HG02884 (cell line): ENCODE data around the gene KLB.
A peak's percentile ranks its signal among the peaks of the same experiment; 100 is the strongest.
"Not testable (repeated sequence)": the region's sequence is repeated elsewhere in the genome, so short reads cannot be mapped to it uniquely, and the experiment has no call there.

ENCODE experiments used
- ATAC-seq: cut with Tn5 transposase; IDR thresholded peaks from one replicate; pipeline ENCODE4 v1.9.1; 2021; ENCODE audit warnings: mild to moderate bottlenecking, moderate library complexity; ENCODE audit not compliant: unreplicated experiment

Gene KLB

DNA sequence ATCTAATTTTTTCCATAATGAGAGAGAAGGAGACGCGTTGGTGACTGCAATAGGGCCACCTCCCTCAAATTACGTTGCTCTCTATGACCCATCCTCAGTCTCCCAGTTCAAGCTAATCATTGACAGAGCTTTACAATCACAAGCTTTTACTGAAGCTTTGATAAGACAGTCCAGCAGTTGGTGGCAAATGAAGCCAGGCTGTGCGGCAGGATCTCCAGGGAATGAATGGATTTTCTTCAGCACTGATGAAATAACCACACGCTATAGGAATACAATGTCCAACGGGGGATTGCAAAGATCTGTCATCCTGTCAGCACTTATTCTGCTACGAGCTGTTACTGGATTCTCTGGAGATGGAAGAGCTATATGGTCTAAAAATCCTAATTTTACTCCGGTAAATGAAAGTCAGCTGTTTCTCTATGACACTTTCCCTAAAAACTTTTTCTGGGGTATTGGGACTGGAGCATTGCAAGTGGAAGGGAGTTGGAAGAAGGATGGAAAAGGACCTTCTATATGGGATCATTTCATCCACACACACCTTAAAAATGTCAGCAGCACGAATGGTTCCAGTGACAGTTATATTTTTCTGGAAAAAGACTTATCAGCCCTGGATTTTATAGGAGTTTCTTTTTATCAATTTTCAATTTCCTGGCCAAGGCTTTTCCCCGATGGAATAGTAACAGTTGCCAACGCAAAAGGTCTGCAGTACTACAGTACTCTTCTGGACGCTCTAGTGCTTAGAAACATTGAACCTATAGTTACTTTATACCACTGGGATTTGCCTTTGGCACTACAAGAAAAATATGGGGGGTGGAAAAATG is at the start of gene KLB:
Gene KLB (plus strand): TSS at position 168 of the 821 bp plus-strand sequence. CDS start 20 bp downstream, at position 188.
- no peak for ATAC-seq

DNA sequence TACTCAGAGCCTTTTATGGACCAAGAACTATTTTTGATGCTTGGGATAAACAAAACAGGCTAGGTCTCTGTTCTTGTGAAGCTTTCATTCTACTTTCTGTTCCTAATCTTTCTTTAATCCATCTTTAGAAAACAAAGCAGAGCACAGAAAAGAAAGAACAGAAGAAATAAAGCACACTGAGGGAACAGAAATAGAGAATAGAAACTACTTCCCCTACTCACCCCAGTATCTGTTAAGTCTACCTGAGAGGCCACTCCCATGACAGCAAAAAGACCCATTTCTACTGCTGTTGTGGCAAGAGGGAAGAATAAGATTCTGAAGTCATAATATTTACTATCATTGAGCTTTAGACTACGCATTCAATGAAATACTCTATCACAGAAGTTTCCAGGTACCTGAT is 49.7 kb upstream of the KLB start:
- ATAC-seq: no peak

DNA sequence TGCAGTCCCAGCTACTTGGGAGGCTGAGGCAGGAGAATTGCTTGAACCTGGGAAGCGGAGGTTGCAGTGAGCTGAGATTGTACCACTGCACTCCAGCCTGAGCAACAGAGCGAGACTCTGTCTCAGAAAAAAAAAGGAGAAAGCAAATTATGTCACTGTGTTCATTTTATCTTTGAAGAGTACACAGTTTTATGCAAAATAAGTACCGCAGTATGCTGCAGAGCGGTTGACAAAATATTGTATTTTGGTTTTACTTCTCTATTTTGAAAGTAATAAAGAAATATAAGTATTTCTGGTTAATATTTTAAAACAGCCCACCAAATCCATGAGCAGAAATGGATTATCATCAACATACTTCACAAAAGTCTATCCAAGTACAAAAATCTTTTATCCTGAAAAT is 46.1 kb upstream of the KLB start:
- peak; percentile 41 for ATAC-seq

DNA sequence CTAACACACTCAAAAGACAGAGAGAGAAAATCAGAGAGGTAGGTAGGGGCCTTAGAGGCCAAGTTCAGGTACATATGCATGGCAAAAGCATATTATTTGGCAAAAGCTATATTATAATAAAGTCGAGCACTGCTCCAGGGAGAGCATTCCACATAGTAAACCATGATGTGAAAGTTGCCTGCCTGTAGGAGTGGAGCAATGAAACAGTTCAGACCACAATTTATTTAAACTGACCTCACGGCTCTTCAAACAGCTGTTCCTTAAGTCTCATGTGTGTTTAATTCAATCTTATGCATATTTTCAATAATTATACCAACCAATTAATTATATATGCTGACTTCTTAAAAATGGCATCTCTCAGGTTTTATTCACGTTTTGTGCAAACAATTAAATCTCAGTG is 43.9 kb upstream of the KLB start:
- no peak for ATAC-seq

DNA sequence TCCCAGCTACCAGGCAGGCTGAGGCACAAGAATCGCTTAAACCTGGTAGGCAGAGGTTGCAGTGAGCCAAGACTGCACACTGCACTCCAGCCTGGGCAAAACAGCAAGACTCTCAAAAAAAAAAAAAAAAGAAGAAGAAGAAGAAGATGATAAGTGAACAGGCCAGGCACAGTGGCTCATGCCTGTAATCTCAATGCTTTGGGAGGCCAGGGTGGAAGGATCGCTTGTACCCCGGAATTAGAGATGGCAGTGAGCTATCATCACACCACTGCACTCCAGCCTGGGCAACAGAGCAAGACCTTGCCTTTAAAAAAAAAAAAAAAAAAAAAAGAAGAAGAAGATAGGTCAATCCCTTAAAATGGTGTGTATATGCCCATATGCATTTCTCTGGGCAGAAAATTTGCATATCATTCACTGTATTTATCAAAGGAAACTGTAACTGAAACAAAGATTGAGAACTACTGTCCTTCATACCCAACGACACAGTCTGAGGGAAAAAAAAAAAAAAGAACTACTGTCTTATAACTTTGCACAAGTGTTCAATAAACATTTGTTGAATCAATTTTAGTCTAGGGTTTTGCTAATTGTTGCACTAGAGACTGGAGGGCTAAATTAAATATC is 42.8 kb upstream of the KLB start:
- no peak for ATAC-seq

DNA sequence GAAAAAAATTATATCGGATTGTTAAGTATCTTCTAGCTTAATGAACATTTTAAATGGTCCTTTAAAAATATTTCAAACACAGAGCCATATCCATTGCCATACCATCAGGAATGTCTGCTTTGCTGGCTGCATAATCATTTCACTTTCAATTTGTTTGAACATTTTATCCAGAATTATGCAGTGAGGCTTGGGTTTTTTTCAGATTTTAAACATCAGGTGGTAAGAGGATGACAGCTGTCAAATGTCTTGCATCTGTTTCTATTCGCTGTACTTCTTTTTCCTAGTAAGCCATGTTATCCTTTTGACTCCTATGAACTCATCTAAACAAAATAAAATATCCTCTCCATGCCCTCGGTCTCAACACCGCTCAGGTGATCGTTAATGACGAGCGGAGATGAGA is 41.4 kb upstream of the KLB start:
- no peak for ATAC-seq

DNA sequence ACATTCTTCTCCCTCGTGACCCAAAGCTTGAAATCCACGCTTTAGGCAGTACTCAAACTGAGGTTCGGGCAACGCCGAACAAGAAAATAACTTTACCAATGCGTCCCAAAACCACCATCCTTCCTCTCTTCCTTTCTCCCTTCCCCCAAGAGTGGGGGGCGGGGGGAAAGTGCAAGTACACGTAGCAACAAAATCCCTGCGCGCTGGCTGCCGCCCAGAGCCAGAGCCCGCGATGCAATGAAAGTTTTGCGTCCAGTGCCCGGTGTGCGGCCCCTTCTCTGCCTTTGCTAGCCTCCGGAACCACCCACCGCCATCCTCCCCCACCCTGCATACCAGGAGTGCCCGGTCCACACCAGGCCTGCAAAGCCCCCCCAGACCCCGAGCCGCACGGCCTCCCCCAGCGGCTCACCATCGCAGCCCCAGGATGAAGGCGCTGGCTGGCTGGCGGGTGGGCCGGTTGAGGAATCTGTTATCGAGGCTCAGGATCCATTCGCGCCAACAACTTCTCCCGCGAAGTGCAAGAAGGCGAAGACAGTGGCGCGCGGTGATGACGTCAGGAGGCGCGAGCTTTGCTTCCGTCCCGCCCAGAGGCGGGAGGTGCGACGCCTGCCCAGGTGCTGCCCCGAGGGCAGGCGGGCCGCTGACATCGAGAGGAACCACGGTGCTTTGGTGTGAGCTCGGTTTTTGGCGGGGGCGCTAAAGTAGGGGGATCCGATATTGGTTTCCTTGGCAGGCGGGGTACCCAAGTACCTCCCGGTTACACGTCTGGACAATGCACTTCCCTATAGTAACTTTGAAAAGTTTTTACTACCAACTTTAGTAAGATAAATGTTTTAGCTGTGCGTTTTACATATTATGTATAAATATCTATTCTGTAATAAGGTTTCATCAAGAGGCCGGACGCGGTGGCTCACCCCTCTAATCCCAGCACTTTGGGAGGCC is 40.6 kb upstream of the KLB start, which contains the start of gene RFC1:
Gene RFC1 (minus strand): TSS at position 533 of the 942 bp plus-strand sequence. CDS start 121 bp downstream, at position 412.
- ATAC-seq: peak; percentile 79

DNA sequence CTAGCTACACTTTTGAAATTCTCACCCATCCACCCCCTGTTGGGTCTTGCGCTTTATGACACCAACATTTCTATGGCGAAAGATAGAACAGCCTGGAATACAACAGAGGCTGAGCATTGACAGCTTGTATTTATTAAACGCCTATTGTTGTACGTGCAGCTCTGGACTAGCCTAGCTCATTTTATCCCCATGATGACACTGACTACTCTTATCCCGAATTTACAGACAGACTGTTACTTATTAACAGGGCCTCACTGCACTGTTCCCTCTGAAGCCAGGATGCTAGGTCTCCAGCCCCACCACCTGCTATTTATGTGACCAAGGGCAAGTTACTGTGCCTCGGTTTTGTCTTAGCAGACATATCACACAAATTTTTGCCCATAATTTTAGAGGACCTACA is 39.6 kb upstream of the KLB start:
- ATAC-seq: no peak

DNA sequence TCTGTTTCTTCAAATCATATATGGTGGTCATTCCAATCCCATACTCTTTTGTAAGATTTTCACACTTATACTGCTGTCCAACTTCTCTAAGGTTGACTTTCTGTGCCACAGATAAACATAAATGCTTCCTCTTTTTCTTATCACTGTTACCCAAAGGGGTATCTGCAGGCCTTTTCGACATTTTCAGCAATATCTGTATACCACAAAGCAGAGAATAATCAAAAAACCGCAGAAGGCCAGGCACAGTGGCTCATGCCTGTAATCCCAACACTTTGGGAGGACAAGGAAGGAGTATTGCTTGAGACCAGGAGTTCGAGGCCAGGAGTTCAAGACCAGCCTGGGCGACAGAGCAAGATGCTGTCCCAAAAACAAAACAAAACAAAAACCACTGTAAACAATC is 37.4 kb upstream of the KLB start:
- no peak for ATAC-seq

DNA sequence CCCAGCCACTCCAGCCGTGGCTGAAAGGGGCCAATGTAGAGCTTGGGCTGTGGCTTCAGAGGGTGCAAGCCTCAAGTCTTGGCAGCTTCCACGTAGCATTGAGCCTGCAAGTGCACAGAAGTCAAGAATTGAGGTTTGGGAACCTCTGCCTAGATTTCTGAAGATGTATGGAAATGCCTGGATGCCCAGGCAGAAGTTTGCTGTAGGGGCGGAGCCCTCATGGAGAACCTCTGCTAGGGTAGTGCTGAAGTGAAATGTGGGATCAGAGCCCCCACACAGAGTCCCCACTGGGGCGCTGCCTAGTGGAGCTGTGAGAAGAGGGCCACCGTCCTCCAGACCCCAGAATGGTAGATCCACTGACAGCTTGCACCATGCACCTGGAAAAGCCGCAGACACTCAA is 35.5 kb upstream of the KLB start:
- not testable (repeated sequence) for ATAC-seq

DNA sequence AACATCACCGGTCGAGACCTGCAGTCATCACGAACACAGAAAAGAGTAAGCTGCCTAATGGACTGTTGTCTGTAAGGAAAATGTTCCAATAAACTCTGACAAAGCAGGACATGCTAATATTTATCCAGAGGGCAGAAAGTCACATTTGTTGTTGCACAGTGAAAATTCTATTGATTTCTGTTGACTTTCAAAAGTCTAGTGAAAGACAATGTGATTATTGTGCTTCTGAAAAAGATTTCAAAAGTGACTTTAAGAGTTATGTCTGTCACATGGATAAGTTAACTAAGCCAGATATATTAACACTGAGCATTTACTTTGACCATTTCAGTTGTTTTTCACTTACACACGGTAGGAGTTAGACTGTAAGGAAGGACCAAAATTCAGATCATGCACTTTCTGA is 31.3 kb upstream of the KLB start:
- no peak for ATAC-seq

DNA sequence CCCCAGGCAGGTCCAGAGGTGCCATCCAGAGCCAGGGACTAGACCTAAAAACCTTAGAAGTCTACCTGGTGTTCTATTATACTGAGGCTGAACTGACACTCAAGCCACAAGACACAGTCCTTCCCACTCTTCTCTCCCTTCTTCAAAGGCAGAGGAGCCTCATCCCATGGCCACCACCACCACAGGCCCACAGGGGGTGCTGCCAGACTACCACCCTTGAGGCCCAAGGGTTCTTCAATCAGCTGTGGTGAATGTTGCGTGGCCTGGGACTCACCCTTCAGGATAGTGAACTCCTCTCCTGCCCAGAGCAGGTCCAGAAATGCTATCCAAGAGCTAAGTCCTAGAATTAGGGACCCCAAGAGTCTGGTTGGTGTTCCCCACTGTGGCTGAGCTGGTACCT is 23.0 kb upstream of the KLB start:
- no peak for ATAC-seq

DNA sequence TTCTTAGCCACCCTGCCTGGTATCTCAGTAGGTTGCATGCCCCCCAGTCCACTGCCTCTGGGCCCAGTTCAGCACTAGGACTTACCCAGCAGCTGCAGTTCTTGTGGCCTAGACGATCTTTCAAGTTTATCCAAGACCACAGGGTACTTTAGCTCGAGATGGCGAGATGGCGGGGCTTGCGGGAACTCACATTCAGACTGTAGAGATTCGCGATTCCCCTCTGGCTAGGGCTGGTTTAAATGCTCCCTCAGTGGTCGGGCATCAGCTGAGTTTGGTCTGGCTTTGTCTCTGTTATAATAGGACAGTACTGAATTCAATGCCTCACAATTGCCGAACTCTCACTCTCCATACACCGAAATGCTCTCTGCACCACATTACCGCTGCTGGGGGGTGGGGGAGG is 22.2 kb upstream of the KLB start:
- no peak for ATAC-seq

DNA sequence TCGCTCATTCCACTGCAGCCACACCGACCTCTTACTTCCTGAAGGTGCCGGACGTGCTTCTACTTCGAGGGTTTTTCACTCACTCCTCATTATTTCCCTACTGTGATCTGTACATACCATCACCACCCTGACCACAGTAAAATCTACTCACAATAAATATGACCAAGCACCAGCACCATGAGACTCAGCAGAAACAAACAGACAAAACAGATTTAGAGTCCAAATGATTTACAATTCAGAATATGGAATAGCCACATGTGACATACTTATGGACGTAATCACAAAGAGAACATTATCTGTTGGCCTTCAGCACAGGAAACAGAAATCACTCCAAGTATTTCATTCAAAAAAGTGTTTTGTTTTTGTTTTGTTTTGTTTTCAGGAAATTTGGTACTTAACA is 16.1 kb upstream of the KLB start:
- ATAC-seq: no peak

DNA sequence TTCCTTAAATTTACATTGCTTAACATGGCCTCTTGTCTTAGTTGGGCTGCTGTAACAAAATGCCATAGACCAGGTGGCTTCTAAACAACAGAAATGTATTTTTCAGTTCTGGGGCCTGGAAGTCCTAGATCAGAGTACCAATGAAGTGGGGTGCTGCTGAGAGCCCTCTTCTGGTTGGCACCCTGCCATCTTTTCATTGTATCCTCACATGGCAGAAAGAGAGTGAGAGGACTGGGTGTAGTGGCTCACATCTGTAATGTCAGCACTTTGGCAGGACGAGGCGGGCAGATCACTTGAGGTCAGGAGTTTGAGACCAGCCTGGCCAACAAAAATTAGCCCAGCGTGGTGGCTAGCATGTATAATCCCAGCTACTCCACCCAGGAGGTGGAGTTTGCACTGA is 12.0 kb upstream of the KLB start:
- no peak for ATAC-seq

DNA sequence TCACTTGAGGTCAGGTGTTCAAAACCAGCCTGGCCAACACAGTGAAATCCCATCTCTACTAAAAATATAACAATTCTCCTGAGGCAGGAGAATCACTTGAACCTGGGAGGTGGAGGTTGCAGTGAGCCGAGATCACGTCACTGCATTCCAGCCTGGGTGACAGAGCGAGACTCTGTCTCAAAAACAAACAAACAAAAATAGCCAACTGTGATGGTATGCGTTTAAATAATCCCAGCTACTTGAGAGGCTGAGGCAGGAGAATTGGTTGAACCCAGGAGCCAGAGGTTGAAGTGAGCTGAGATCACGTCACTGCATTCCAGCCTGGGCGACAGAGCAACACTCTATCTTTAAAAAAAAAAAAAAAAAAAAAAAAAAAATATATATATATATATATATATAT is 5.1 kb upstream of the KLB start:
- ATAC-seq: not testable (repeated sequence)

DNA sequence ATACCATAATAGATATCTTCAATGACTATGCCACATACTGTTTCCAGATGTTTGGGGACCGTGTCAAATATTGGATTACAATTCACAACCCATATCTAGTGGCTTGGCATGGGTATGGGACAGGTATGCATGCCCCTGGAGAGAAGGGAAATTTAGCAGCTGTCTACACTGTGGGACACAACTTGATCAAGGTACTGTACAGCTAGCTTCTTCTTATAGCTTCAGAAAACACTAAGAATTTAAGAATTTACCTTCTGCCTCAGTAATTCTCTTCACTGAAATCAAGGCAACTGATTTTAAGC is 805 bp downstream of the KLB start:
- ATAC-seq: no peak

DNA sequence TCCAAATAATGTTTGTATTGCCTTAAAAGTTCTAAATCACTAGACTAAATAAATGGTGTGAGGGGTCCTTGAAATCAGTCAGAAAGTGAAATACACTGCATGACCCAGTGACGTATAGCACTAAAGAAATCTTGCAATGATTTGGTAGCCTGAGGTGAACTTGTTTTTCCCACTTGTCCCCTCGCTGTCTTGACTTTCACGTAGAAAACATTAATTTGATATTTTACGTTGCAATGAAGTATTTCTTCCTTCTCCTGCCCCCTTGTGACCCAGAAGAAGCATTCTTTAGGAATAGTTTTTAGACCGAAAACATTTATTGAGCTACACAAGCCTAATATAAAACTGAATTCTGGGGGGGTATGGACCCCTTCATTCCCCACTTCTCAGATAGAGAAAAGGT is 3.7 kb downstream of the KLB start:
- ATAC-seq: no peak

DNA sequence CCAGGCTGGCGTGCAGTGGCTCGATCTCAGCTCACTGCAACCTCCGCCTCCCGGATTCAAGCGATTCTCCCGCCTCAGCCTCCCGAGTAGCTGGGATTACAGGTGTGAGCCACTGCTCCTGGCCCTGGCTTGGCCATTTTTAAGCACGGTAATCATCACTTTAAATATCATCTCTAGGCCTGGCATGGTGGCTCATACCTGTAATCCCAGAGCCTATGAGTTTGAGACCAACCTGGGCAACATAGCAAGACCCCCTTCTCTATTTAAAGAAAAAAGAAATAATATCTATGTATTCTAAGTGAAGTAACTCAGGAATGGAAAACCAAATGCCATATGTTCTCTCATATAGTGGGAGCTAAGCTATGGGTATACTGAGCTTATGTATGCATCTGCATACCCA is 4.8 kb downstream of the KLB start:
- ATAC-seq: not testable (repeated sequence)

DNA sequence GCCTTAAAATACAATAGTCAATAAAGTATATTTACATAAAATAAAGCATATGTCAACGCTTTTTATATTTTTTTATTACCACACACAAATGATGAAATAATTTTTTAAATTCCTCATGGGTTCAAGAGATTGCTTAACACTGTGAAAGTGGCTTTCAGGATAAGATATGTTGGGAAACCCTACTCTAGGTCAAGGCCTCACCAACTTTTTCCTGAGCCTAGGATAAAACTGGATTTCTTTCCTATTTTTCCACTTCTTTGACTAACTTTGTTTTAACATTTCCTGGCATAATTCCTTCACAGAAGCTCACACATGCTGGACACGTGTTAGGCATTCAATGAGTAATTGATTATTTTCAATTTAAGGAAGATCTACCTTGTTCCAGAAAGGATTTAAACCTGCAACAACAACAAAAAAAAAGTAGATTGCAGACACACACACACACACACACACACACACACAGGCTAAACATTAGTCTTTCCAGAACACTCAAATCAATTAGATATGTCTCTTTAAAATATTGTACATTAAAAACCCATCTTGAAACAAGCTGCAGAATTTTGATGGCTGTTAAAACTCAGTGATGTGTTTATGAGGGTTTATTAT is 9.1 kb downstream of the KLB start:
- no peak for ATAC-seq

DNA sequence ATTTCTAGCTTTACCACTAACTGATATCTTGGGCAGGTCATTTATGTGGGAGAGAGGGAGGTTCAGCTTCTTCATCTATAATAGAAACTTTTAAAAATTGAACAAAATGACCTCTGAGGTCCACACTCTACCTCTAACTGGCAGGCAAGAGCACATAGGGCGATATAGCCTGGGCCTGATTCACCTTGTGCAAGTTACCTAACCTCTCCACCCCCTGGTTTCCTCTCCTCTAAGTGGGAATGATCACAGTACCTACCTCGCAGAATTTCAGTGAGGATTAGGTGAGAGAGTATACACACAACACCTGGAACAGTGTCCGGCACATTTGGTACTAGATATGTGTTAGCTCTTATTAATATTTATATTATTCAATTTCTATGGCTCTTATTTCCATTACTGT is 15.5 kb downstream of the KLB start:
- ATAC-seq: no peak
